ENCODE results near the gene LONRF3.

DNA sequence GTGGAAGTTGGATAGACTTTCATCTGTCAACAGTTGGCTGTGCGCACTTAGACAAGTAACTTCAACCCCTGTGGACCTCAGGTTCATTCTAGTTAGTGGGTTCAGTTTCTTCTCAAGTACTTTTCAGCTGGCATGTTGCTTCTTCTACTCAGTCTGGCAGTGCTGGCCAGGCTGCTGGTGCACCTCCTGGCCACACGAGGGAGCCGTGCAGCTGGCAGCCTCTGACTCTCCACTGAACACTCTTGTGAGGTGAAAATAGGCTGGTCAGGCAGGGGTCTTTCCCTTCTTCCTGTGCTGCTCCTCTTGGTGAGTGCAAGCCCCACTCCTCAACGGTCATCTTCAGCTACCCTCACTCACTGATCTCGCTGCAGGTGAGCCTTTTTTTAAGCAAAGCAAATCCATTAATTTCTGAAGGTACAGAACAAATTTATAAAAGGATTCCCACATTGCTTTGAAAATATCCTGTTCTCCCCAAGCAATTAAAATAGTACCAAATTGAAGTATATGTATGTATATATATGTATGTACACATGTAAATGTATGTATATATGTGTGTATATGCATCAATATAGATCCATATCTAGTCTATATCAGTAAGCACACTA is 30.6 kb downstream of the LONRF3 start:
- TF ChIP-seq, protein P1, sequence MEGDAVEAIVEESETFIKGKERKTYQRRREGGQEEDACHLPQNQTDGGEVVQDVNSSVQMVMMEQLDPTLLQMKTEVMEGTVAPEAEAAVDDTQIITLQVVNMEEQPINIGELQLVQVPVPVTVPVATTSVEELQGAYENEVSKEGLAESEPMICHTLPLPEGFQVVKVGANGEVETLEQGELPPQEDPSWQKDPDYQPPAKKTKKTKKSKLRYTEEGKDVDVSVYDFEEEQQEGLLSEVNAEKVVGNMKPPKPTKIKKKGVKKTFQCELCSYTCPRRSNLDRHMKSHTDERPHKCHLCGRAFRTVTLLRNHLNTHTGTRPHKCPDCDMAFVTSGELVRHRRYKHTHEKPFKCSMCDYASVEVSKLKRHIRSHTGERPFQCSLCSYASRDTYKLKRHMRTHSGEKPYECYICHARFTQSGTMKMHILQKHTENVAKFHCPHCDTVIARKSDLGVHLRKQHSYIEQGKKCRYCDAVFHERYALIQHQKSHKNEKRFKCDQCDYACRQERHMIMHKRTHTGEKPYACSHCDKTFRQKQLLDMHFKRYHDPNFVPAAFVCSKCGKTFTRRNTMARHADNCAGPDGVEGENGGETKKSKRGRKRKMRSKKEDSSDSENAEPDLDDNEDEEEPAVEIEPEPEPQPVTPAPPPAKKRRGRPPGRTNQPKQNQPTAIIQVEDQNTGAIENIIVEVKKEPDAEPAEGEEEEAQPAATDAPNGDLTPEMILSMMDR (IDR thresholded peaks at IDR 0.05; ENCODE audit: low read depth, low read length, missing input control), result peak; percentile 74
- peak; percentile 60 to 82 for TF ChIP-seq RAD21 (IDR thresholded peaks at IDR 0.05)
- no peak for TF ChIP-seq FOXA1 (IDR thresholded peaks at IDR 0.05)
- TF ChIP-seq, protein P2, sequence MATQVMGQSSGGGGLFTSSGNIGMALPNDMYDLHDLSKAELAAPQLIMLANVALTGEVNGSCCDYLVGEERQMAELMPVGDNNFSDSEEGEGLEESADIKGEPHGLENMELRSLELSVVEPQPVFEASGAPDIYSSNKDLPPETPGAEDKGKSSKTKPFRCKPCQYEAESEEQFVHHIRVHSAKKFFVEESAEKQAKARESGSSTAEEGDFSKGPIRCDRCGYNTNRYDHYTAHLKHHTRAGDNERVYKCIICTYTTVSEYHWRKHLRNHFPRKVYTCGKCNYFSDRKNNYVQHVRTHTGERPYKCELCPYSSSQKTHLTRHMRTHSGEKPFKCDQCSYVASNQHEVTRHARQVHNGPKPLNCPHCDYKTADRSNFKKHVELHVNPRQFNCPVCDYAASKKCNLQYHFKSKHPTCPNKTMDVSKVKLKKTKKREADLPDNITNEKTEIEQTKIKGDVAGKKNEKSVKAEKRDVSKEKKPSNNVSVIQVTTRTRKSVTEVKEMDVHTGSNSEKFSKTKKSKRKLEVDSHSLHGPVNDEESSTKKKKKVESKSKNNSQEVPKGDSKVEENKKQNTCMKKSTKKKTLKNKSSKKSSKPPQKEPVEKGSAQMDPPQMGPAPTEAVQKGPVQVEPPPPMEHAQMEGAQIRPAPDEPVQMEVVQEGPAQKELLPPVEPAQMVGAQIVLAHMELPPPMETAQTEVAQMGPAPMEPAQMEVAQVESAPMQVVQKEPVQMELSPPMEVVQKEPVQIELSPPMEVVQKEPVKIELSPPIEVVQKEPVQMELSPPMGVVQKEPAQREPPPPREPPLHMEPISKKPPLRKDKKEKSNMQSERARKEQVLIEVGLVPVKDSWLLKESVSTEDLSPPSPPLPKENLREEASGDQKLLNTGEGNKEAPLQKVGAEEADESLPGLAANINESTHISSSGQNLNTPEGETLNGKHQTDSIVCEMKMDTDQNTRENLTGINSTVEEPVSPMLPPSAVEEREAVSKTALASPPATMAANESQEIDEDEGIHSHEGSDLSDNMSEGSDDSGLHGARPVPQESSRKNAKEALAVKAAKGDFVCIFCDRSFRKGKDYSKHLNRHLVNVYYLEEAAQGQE (IDR thresholded peaks at IDR 0.05), result no peak
- no peak for TF ChIP-seq TAF1 (conservative IDR thresholded peaks at IDR 0.05)
- TF ChIP-seq YY1 (IDR thresholded peaks at IDR 0.05), result no peak
- TF ChIP-seq, protein P3, sequence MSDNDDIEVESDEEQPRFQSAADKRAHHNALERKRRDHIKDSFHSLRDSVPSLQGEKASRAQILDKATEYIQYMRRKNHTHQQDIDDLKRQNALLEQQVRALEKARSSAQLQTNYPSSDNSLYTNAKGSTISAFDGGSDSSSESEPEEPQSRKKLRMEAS (IDR thresholded peaks at IDR 0.05), result no peak
- TF ChIP-seq GABPA (IDR thresholded peaks at IDR 0.05 in 1 of 2, conservative IDR thresholded peaks at IDR 0.05 in 1 of 2), result no peak
- TF ChIP-seq EGR1 (IDR thresholded peaks at IDR 0.05; ENCODE audit: low read depth in 2 of 2), result no peak
- TF ChIP-seq, protein P4, sequence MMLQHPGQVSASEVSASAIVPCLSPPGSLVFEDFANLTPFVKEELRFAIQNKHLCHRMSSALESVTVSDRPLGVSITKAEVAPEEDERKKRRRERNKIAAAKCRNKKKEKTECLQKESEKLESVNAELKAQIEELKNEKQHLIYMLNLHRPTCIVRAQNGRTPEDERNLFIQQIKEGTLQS (IDR thresholded peaks at IDR 0.05), result no peak
- no peak for TF ChIP-seq JUND (IDR thresholded peaks at IDR 0.05)

All from liver (tissue), 3 donors.